GM21515 (cell line): ENCODE measurements around the gene CNTNAP3.
"Not testable (repeated sequence)": the region's sequence is repeated elsewhere in the genome, so short reads cannot be mapped to it uniquely, and the experiment has no call there.

ENCODE experiments used
- ATAC-seq: cut with Tn5 transposase; IDR thresholded peaks from one replicate; pipeline ENCODE4 v1.9.1; 2021; ENCODE audit not compliant: unreplicated experiment

CNTNAP3 gene

GRCh38 chr9:39287980-39288379 is at the start of gene CNTNAP3:
Gene CNTNAP3 (minus strand): TSS chr9:39288167. CDS start chr9:39288064, 103 bp downstream.
- not testable (repeated sequence) for ATAC-seq

GRCh38 chr9:39279995-39280394 is 8.0 kb downstream of the CNTNAP3 start:
- not testable (repeated sequence) for ATAC-seq

GRCh38 chr9:39242513-39242912 is 45.5 kb downstream of the CNTNAP3 start:
- ATAC-seq, result not testable (repeated sequence)

DNA sequence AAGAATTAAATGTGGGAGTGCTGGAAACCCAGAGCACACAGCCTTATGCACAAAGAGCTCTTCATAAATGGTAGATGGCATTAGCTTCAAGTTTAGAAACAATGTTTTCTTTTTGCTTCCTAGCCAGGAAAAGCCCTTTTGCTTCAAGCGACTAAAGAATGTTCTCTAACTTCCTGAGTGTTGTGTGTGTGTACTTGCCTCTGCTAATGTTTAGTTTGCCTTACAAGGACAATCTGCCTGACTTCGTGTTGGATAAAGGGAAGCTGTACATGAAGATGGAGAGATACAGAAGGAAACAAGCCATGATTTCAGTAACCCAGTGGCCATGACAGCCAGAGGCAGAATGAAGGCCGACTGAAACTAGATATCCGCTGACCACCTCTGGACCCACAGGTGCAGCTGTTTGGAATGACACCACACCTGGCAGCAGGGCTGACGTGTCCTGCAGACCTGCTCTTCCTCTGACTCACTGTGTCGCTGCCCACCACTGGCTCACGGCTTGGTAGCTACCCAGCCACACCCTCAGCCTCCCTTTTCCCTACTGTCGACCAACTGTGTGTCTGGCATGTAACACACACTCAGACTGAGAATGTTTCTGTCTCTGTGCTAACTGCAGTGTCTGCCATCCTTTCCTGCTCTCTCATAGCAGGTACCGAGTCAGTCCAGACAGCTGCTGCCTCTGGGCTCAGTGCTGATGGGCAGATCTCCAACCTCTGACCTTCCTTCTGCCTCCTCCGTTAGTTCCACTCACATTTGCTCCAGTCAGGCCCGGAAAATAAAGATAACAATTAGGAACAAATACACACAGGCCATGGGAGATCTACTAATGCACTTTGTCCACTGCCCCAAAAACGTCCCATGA is 55.6 kb downstream of the CNTNAP3 start:
- ATAC-seq, result not testable (repeated sequence)

DNA sequence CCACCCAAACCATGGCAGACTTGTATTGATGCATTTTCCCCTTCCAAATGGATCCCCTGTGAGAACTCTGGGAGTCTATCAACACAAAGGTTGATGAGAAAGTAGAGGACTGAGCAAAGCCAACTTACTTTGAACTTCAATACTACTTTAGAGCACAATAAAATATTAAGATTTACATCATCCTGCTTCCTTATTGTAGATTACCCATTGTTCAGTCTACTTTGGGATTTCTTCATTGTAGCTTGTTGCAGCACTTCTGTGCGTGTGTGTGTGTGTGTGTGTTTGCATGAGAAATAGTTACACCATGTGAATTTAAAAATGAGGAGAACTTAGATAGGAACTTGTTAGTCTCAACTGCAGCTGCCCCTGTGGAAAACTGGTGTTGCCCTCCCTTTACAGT is 72.0 kb downstream of the CNTNAP3 start:
- ATAC-seq, result not testable (repeated sequence)

DNA sequence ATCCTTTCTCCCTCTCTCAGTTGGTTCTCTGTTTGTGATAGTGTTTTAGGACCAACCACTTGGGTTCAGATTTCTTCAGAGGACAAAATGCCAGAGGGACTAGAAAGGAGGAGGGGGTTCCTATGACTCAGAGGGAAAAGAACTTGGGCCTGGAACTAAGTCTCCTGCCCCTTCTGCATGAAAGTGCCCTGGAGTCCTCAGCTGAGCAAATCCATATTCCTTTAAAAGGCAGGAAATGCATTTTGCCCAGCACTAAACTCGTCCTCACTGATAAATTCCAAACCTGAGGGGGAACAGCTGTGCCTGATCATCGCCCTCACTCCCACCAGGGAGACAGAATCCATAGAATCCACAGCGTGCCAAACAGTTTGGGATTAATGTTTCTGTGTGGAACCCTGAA is 78.2 kb downstream of the CNTNAP3 start:
- ATAC-seq, result not testable (repeated sequence)

GRCh38 chr9:39206643-39207042 is 81.3 kb downstream of the CNTNAP3 start:
- not testable (repeated sequence) for ATAC-seq

DNA sequence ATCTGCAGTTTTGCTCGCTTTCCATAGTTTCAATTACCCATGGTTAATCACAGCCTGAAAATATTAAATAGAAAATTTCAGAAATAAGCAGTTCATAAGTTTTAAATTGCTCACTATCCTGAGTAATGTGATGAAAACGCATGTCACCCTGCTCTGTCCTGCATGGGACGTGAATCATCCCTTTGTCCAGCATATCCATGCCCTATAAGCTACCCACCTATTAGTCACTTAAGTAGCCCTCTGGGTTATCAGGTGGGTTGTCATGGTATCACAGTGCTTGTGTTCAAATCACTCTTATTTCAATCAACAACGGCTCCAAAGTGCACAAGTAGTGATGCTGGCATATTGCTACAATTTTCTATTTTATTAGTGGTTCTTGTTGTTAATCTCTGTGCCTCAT is 82.1 kb downstream of the CNTNAP3 start:
- not testable (repeated sequence) for ATAC-seq

- not testable (repeated sequence) for ATAC-seq
Observed at GRCh38 chr9:39200412-39200811, 87.6 kb downstream of the CNTNAP3 start.

- not testable (repeated sequence) for ATAC-seq
Observed at GRCh38 chr9:39198000-39198709, 89.8 kb downstream of the CNTNAP3 start.

- not testable (repeated sequence) for ATAC-seq
Observed at GRCh38 chr9:39171370-39171769, 116.6 kb downstream of the CNTNAP3 start.

DNA sequence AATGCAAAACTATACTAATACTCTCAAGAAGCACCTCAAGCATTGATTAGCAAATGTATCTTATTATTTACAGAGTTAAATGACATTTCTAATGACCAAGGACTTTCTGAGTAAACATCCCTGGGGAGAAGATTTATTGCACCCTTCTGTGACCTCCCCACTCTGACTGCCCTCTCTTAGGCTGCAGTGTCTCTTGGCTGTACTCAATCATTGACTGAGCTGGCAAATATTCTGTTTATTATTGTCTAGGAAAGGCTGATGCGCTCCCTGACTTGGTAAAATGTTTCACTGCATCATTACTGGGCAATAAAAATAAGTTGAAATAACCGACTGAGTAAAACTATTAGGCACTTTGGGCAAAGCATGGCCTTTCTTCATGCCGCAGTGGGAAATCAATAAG is 130.3 kb downstream of the CNTNAP3 start:
- not testable (repeated sequence) for ATAC-seq

DNA sequence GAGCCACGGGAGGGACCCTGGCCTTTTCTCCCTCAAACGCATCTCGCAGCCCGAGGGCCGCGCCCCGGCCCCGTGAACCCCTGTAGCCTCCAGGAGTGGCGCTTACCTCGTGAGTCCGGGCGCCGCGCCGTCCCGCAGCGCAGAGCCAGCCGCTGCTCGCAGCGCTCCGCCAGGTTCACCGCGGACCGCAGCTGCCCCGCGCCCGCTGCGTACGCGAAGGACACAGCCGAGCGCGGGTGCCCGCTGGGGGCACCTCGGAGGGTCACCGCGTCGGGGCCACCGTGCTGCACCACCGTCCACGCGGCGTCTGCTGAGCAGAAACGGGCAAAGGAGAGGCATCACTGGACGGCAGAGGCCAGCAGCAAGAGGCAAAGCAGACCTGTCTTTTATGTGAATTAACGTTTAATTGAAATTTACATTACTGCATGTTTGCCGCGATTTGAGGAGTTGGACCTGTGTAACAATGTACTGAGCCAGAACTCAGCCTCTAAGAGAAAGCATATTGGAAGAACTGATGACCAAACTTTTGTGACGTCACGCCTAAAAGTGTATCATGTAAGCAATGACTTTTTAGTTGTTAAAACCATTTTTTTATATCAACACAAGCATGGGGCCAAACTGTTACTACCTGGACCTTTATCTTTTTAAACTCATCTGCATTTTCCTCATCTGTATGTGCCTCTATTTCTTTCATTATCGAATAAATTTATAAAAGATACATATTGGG is 155.0 kb downstream of the CNTNAP3 start:
- ATAC-seq, result not testable (repeated sequence)

DNA sequence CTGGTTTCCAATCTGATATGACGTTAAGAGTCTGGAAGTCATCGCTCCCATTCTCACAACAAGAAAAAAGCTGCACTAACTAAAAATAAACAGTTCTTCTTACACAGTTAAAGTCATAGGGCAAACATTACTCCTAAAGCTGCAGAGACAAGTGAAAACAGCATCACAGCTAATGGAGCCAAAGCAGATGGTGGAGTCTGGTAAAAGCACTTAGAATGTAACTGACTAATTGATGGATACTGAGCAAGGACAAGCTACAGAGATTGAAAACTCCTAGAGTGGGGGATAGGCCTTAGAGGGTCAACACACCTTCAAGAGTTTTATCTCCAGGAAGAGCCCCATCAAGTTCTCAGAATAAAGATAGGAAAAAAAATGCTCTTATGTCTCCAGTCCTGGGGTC is 166.6 kb downstream of the CNTNAP3 start:
- not testable (repeated sequence) for ATAC-seq

DNA sequence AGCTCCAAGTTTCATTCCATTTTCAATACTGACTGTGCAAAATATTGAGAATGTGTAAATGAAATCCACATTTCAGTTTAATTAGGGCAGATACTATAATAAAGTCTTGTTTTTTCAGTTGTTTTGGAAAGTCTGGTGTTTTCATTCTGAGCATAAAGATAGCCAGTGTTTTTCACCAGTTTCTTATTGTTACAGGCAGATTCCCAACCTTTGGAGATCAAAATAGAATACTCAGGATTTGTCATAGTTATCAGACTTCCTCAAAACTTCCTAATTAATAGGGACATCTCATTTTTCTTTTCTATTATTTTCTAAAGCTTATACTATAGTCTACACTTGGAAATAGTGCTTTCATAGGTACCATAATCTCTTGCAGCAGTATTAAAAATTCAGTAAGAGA is 176.2 kb downstream of the CNTNAP3 start:
- not testable (repeated sequence) for ATAC-seq

DNA sequence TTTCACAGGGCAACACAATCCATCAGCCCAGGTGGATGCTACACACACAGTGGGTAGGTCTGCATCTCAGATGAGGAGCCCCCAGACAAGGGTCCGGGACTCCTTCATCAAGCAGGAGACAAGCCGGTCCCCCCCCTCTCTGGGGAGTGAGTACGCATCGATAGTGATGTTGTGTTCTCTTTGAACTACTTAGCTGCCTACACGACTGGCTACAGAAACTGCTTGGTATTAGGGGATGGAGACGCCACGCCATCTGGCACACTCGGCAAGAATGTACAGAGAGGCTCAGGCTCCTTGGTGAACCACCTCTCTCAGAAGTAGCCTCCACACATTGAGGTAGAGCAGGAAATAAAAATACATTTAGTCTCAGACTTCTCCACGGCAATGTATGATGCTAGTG is 179.8 kb downstream of the CNTNAP3 start:
- no peak for ATAC-seq

DNA sequence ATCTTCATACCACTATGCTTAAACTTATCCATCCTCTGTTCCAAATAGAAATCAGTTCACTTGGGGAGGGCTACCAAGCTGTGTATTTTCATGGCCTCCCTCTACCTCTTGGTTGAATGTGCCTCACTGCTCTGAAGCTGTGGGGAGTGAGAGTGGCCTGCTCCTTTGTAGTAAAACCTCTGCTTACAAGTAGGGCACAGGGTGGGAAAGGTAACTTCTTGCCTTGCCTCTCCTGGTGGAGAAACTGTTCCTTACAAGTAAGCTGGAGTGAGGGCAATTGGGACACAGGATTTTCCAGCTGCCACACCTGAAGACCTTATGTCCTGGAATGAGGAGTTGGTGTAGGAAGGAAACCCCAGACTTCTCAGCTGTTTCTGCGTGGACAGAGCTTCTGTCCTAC is 190.8 kb downstream of the CNTNAP3 start:
- not testable (repeated sequence) for ATAC-seq

DNA sequence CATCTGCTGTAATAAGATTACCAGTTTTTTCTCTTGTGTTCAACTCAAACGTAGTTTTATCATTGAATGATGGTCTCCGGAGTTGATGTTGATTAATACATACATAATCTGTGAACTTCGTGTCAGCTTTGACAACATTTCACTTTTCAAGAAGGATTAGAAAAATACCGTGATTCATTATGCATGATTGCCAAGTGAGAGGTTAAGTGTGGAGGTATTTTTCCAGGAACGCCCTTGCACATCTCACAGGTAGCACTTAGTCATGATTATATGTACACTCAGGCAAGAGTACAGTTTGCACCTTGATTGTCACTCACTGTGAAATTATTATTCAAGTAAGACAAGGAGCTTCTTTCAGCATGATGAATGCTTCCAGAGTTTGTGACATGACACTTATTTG is 202.7 kb downstream of the CNTNAP3 start:
- ATAC-seq, result not testable (repeated sequence)

DNA sequence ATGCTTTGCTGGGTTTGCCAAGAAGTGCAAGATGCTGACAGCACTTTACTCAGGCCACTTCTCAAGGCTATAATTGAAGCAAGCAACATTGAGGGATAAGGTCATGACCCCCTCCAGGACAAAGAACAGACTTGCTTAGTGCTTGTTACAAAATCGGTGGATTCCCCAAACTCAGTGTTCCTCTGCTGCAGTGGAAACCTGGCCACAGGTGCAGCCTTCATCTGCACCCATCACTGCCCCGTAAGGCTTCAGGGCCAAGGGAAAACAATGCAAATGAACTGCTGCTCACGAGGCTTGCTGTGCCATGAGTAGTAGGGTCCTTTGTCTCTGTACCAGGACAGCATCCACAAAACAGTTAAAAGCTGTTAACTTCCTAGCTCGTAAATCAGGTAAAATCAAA is 205.4 kb downstream of the CNTNAP3 start:
- not testable (repeated sequence) for ATAC-seq

GRCh38 chr9:39080081-39080480 is 207.9 kb downstream of the CNTNAP3 start:
- not testable (repeated sequence) for ATAC-seq

DNA sequence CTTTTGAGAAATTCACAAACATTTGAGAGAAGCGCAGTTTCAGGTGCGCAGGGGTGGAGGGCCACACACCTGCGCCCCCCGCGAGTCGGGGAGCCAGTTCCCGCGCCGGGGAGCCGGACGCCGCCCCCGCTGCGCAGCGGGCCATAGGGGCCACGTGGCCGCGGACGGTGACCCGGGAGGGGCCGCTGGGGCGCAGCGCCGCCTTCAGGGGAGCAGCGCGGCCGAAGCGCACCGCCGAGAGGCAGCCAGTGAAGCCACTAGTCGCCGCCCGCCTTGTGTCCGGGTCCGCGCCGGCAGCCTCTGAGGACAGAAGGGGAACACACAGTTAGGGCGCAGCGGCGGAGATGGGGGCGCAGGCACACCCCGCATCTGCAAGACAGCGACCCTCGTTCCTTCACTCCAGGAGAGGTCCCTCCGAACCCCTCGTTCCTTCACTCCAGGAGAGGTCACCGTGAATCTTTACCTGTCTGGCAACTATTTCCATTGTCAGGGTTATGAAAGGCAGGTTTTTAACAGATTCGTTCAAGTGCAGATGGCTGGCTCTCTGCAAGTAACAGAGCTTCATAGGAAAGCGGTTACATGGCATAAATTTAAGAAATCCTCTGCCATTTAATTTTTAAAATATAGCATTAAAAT is 209.2 kb downstream of the CNTNAP3 start:
- ATAC-seq, result not testable (repeated sequence)
